H1 (cell line): ENCODE data around the gene WNK2. TPM values are rescaled to one million over a fixed set of nuclear protein-coding genes. Genes with fewer than 3 reads are reported as not detected.

Experiments used
- TBP ChIP-seq: IDR thresholded peaks from 2 replicates; pipeline ENCODE4 v1.6.1; 2011; ENCODE audit warnings: low read depth, low read length, improper control_type of control experiment
- polyA plus RNA-seq, 7 experiments: library from polyadenylated mRNA; depleted of rRNA in 3 of 7; stranded (reverse) in 5 of 7; unstranded in 2 of 7; fragments of >200 nt in 5 of 7; fragments of 200-250 nt in 2 of 7; gene quantifications; 1 replicate in 5 of 7; 2 replicates in 1 of 7; 4 replicates in 1 of 7; pipeline versions ENCODE4 v1.2.1 to v1.2.3, GENCODE V29; 2011 to 2013; ENCODE audit warnings: missing spikeins in 2 of 7, mixed read lengths in 2 of 7
- total RNA-seq: library from RNA; stranded (reverse); fragmentation: NEBNext Ultra II Directional; extraction: Animal tissue kit (Norgen Biotek cat#: 25700); gene quantifications from 2 replicates; pipeline ENCODE4 v1.2.1, GENCODE V29; 2021
- TF ChIP-seq, protein P1 (sequence below): IDR thresholded peaks from 2 replicates; pipeline ENCODE4 v1.6.1; 2012; ENCODE audit warnings: low read length, inconsistent platforms

The WNK2 gene
- total and polyA plus RNA-seq, 2 of the 8 experiments (the other 6 are each of a cell fraction or from before 2014, with no cell fraction given): 12.0 to 87.2 TPM

DNA sequence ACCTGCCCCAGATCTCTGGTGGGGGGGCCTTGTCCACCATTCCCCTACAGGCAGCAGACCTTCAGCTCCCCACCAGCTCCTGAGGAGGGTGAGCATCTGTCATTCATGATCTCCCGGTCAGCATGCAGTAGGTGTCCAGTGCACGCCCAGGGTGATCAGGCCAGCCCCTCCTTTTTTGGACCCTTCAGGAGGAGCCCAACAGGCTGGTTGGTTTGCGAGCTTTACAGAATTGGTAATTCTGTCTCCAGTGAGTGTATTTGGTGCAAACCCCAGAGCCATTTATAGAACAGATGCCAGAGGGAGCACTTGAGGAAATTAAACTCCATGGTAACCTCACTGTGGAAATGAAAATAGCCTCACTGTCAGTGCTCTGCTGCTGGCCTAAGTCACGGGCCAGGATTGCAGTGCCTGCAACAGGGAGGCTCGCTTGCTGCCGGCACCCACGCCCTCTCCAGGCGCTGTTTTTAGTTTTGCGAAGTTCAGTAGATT, 23.4 kb downstream of the WNK2 start (continued):
- TF ChIP-seq, protein P1, sequence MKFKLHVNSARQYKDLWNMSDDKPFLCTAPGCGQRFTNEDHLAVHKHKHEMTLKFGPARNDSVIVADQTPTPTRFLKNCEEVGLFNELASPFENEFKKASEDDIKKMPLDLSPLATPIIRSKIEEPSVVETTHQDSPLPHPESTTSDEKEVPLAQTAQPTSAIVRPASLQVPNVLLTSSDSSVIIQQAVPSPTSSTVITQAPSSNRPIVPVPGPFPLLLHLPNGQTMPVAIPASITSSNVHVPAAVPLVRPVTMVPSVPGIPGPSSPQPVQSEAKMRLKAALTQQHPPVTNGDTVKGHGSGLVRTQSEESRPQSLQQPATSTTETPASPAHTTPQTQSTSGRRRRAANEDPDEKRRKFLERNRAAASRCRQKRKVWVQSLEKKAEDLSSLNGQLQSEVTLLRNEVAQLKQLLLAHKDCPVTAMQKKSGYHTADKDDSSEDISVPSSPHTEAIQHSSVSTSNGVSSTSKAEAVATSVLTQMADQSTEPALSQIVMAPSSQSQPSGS: no peak
- no peak for TF ChIP-seq TBP
- TF ChIP-seq, all 59 proteins: peak for 0
